ENCODE data around the gene CD86. TPM values are rescaled to one million over a fixed set of nuclear protein-coding genes. Genes with fewer than 3 reads are reported as not detected.
"Not testable (repeated sequence)": the region's sequence is repeated elsewhere in the genome, so short reads cannot be mapped to it uniquely, and the experiment has no call there.

The CD86 gene
- polyA plus RNA-seq, 2 donors = 0.39 to 0.85 TPM

DNA sequence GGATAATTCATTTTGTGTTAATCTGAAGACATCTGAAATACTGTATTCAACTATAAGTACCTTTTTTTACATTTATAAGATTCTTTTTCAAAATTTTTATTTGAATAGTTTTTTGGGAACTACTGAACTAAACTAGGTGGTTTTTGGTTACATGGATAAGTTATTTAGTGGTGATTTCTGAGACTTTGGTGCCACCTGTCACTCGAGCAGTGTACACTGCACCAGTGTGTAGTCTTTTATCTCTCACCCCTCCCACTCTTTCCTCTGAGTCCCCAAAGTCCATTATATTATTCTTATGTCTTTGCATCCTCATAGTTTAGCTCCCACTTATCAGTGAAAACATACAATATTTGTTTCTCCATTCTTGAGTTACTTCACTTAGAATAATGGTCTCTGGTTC lies 57.6 kb downstream of the CD86 start:
- H3K9me3 ChIP-seq (ENCODE audit: control insufficient read depth in 2 of 2, insufficient read depth in 1 of 2, low read depth in 1 of 2, low read length in 1 of 2) = no peaks in the 10 kb centered on the region
- no peaks in the 10 kb centered on the region for H3K36me3 ChIP-seq (ENCODE audit: control insufficient read depth in 2 of 2, insufficient read depth in 2 of 2, low read length in 1 of 2)
- 56 to 67% methylated on average over 1 of the region's 1 CpG for WGBS, 2 donors
- H3K27me3 ChIP-seq (ENCODE audit: control insufficient read depth in 1 of 2, insufficient read depth in 2 of 2, low read length in 2 of 2) = no peaks in the 10 kb centered on the region
- no peaks in the 10 kb centered on the region for H3K4me1 ChIP-seq (ENCODE audit: control insufficient read depth in 2 of 2, insufficient read depth in 2 of 2, low read length in 1 of 2)
- H3K27ac ChIP-seq (ENCODE audit: low read depth in 2 of 2, low read length in 1 of 2) = no peak overlapping the region
- H3K4me3 ChIP-seq (ENCODE audit: low read depth in 1 of 2, low read length in 2 of 2) = no peak overlapping the region

DNA sequence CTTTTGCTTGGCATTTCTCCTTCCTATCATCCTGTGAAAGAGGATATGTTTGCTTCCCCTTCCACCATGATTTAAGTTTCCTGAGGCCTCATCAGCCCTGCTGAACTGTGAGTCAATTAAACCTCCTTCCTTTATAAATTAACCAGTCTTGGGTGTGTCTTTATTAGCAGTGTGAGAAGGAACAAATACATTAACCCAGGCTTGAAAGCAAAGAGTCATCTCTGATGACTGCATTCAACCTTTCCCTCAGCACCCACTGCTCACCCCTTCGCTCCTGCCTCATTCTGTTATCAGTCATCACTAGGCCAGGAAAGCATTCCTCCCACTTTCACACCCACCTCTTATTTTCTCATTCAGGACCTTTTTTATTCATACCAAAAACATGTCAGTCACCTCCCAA lies 68.7 kb downstream of the CD86 start:
- Histone ChIP-seq H3K27me3 (ENCODE audit: control insufficient read depth in 1 of 2, insufficient read depth in 2 of 2, low read length in 2 of 2) (no peaks in the 10 kb centered on the region), H3K36me3 (ENCODE audit: control insufficient read depth in 2 of 2, insufficient read depth in 2 of 2, low read length in 1 of 2) (no peaks in the 10 kb centered on the region), H3K4me1 (ENCODE audit: control insufficient read depth in 2 of 2, insufficient read depth in 2 of 2, low read length in 1 of 2) (no peaks in the 10 kb centered on the region), H3K9me3 (ENCODE audit: control insufficient read depth in 2 of 2, insufficient read depth in 1 of 2, low read depth in 1 of 2, low read length in 1 of 2) (peaks cover 0 to 5% of the 10 kb centered on the region in 2 donors), H3K4me3 (ENCODE audit: low read depth in 1 of 2, low read length in 2 of 2) (no peak overlapping the region), H3K27ac (ENCODE audit: low read depth in 2 of 2, low read length in 1 of 2) (no peak overlapping the region)
- WGBS, 2 donors = 59 to 67% methylated on average over 1 of the region's 1 CpG

DNA sequence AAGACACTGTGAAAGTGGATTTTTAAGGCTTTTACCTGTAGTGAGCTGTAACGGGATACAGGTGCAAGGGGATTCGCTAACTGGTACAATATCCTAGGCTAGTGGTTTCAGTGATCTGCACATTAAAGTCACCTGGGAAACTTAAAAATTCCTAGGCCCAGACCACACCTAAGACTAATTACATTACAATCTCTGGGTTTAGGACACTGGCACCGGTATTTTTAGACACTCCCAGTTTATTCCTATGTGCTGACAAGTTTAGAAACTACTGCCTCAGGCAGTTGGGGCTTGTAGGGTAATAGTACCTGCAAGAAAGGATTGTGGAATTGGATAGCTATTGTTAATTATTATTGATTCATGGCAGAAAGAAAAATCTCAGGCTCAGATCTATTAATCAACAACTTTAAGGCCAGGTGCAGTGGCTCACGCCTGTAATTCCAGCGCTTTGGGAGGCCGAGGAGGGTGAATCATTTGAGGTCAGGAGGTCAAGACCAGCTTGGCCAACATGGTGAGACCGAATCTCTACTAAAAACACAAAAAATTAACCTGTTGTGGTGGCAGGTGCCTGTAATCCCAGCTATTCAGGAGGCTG lies 77.9 kb downstream of the CD86 start:
- Histone ChIP-seq H3K27me3 (ENCODE audit: control insufficient read depth in 1 of 2, insufficient read depth in 2 of 2, low read length in 2 of 2) (no peaks in the 10 kb centered on the region), H3K27ac (ENCODE audit: low read depth in 2 of 2, low read length in 1 of 2) (no peak overlapping the region), H3K9me3 (ENCODE audit: control insufficient read depth in 2 of 2, insufficient read depth in 1 of 2, low read depth in 1 of 2, low read length in 1 of 2) (no peaks in the 10 kb centered on the region), H3K36me3 (ENCODE audit: control insufficient read depth in 2 of 2, insufficient read depth in 2 of 2, low read length in 1 of 2) (no peaks in the 10 kb centered on the region), H3K4me3 (ENCODE audit: low read depth in 1 of 2, low read length in 2 of 2) (no peak overlapping the region), H3K4me1 (ENCODE audit: control insufficient read depth in 2 of 2, insufficient read depth in 2 of 2, low read length in 1 of 2) (no peaks in the 10 kb centered on the region)
- WGBS, 2 donors = 50 to 57% methylated on average over 7 of the region's 7 CpGs

DNA sequence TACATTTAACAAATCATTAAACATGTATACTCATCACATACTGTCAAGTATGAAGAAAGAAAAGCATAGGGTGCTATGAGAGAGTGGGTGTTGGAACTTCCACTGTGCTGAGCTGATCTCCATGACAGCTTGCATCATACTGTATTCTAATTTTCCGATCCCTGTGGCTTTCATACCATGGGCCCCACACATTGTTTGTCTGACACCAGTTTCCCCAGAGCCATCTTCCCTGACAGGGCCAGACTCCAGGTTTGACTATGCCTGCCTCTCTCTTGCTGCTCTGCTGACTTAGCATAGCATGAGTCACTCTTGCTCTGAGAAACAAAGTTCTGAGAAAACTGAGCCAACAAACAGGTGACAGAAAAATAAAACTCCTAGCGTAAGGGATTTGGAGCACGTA lies 91.3 kb downstream of the CD86 start:
- H3K9me3 ChIP-seq (ENCODE audit: control insufficient read depth in 2 of 2, insufficient read depth in 1 of 2, low read depth in 1 of 2, low read length in 1 of 2) = peaks cover 0 to 2% of the 10 kb centered on the region in 2 donors
- H3K4me1 ChIP-seq (ENCODE audit: control insufficient read depth in 2 of 2, insufficient read depth in 2 of 2, low read length in 1 of 2) = no peaks in the 10 kb centered on the region
- H3K27ac ChIP-seq (ENCODE audit: low read depth in 2 of 2, low read length in 1 of 2) = peak overlapping the region in 1 of 2 donors; percentile 13
- WGBS, 2 donors = 41 to 58% methylated on average over 3 of the region's 3 CpGs
- H3K27me3 ChIP-seq (ENCODE audit: control insufficient read depth in 1 of 2, insufficient read depth in 2 of 2, low read length in 2 of 2) = no peaks in the 10 kb centered on the region
- H3K36me3 ChIP-seq (ENCODE audit: control insufficient read depth in 2 of 2, insufficient read depth in 2 of 2, low read length in 1 of 2) = no peaks in the 10 kb centered on the region
- no peak overlapping the region for H3K4me3 ChIP-seq (ENCODE audit: low read depth in 1 of 2, low read length in 2 of 2)

DNA sequence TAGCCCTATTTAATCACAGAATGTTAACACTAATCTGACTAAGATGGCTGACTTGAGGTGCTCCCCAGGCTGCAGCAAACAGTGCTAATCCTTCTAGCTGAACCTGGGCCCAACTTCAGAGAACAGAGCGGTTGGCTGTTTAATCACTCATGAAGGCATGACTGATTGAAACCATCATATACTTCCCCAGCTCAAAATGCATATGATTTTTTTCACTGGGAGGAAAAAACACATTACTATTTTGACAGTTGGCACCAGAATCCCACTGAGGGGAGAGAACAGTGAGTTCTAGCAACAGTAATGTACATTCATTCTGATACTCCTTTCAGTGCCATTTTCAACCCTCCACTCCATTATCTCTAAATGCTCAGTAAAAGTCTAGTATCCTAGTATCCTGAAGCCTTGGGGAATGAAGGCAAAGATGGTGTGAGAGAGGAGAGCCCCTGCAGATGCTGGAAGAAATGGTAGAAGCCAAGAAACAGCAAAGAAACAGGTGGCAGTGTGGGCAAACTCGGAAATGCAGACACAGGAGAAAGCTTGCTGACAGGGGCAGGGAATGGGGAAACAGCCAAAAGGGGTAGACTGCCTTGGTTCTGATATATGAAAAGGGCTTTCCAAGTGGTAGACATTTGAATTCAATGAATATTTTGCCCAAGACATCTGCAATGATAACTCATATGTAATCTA lies 93.9 kb downstream of the CD86 start:
- H3K9me3 ChIP-seq (ENCODE audit: control insufficient read depth in 2 of 2, insufficient read depth in 1 of 2, low read depth in 1 of 2, low read length in 1 of 2) = peaks cover 2 to 5% of the 10 kb centered on the region in 2 donors
- WGBS, 2 donors = 64 to 65% methylated on average over 2 of the region's 2 CpGs
- H3K4me1 ChIP-seq (ENCODE audit: control insufficient read depth in 2 of 2, insufficient read depth in 2 of 2, low read length in 1 of 2) = no peaks in the 10 kb centered on the region
- no peak overlapping the region for H3K4me3 ChIP-seq (ENCODE audit: low read depth in 1 of 2, low read length in 2 of 2)
- no peak overlapping the region for H3K27ac ChIP-seq (ENCODE audit: low read depth in 2 of 2, low read length in 1 of 2)
- no peaks in the 10 kb centered on the region for H3K27me3 ChIP-seq (ENCODE audit: control insufficient read depth in 1 of 2, insufficient read depth in 2 of 2, low read length in 2 of 2)
- H3K36me3 ChIP-seq (ENCODE audit: control insufficient read depth in 2 of 2, insufficient read depth in 2 of 2, low read length in 1 of 2) = no peaks in the 10 kb centered on the region

DNA sequence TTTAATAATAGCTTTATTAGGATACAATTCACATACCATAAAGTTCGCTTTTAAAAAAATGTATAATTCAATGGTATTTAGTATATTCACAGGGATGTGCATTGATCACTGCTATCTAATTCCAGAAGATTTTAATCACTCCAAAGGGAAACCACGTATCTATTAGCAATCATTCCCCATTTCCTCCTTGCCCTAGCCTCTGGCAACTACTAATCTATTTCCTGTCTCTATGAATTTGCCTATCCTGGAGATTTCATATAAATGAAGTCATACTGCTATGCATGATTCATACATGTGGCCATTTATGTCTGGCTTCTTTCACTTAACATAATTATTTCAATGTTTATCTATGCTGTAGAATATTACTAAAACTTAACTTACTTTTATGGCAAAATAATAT lies 96.3 kb downstream of the CD86 start:
- H3K27me3 ChIP-seq (ENCODE audit: control insufficient read depth in 1 of 2, insufficient read depth in 2 of 2, low read length in 2 of 2) = no peaks in the 10 kb centered on the region

DNA sequence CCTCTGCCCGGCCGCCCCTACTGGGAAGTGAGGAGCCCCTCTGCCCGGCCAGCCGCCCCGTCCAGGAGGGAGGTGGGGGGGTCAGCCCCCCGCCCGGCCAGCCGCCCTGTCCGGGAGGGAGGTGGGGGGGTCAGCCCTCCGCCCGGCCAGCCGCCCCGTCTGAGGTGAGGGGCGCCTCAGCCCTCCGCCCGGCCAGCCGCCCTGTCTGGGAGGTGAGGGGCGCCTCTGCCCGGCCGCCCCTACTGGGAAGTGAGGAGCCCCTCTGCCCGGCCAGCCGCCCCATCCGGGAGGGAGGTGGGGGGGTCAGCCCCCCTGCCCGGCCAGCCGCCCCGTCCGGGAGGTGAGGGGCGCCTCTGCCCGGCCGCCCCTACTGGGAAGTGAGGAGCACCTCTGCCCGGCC lies 109.8 kb downstream of the CD86 start:
- not testable (repeated sequence) for H3K36me3 ChIP-seq (ENCODE audit: control insufficient read depth in 2 of 2, insufficient read depth in 2 of 2, low read length in 1 of 2); H3K4me3 ChIP-seq (ENCODE audit: low read depth in 1 of 2, low read length in 2 of 2); H3K27ac ChIP-seq (ENCODE audit: low read depth in 2 of 2, low read length in 1 of 2); H3K9me3 ChIP-seq (ENCODE audit: control insufficient read depth in 2 of 2, insufficient read depth in 1 of 2, low read depth in 1 of 2, low read length in 1 of 2); H3K4me1 ChIP-seq (ENCODE audit: control insufficient read depth in 2 of 2, insufficient read depth in 2 of 2, low read length in 1 of 2); H3K27me3 ChIP-seq (ENCODE audit: control insufficient read depth in 1 of 2, insufficient read depth in 2 of 2, low read length in 2 of 2)
- 84 to 94% methylated on average over 9 to 22 of the region's 31 CpGs for WGBS, 2 donors

More for the DNA sequence above, 96.3 kb downstream of the CD86 start:
- Histone ChIP-seq H3K9me3 (ENCODE audit: control insufficient read depth in 2 of 2, insufficient read depth in 1 of 2, low read depth in 1 of 2, low read length in 1 of 2) (peaks cover 5 to 6% of the 10 kb centered on the region in 2 donors), H3K4me3 (ENCODE audit: low read depth in 1 of 2, low read length in 2 of 2) (no peak overlapping the region), H3K27ac (ENCODE audit: low read depth in 2 of 2, low read length in 1 of 2) (no peak overlapping the region), H3K36me3 (ENCODE audit: control insufficient read depth in 2 of 2, insufficient read depth in 2 of 2, low read length in 1 of 2) (no peaks in the 10 kb centered on the region), H3K4me1 (ENCODE audit: control insufficient read depth in 2 of 2, insufficient read depth in 2 of 2, low read length in 1 of 2) (no peaks in the 10 kb centered on the region)
- 66 to 68% methylated on average over 2 of the region's 2 CpGs for WGBS, 2 donors

DNA sequence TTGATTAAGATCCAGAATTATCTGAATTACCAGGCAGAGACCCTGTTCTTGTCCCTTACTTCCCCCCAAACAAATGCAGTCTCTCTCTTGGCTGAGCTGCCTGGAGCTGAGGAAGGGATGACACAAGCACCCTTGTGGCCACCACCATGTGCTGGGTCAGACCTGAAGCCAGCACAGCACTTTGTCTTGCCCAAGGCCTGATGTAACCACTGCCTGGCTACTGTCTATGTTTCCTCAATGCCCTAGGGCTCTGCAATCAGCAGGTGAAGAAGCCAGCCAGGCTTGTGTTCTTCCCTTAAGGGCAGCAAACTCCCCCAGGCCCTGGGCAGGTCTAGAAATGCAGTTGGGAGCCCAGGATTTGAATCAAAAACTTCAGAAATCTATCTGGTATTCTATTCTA lies 112.5 kb downstream of the CD86 start:
- Histone ChIP-seq H3K4me1 (ENCODE audit: control insufficient read depth in 2 of 2, insufficient read depth in 2 of 2, low read length in 1 of 2) (no peaks in the 10 kb centered on the region), H3K27me3 (ENCODE audit: control insufficient read depth in 1 of 2, insufficient read depth in 2 of 2, low read length in 2 of 2) (no peaks in the 10 kb centered on the region), H3K36me3 (ENCODE audit: control insufficient read depth in 2 of 2, insufficient read depth in 2 of 2, low read length in 1 of 2) (no peaks in the 10 kb centered on the region), H3K27ac (ENCODE audit: low read depth in 2 of 2, low read length in 1 of 2) (no peak overlapping the region), H3K4me3 (ENCODE audit: low read depth in 1 of 2, low read length in 2 of 2) (no peak overlapping the region), H3K9me3 (ENCODE audit: control insufficient read depth in 2 of 2, insufficient read depth in 1 of 2, low read depth in 1 of 2, low read length in 1 of 2) (peaks cover 0 to 5% of the 10 kb centered on the region in 2 donors)

DNA sequence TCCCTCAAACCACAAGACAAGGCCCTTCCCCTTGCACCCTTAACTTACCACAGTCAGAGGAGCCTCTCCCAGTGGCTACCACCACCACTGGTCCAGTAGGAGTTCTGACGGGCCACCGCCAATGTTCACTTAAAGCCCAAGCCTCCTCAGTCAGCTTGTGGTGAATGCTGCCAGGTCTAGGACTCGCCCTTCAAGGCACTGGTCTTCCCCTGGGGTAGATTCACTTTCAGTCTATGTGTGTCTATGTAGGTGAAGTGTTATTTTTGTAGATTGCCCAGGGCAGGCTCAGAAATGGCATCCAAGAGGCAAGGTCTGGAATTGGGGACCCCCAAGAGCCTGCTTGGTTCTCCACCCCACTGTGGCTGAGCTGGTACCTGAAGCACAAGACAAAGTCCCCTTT lies 112.9 kb downstream of the CD86 start:
- no peaks in the 10 kb centered on the region for H3K27me3 ChIP-seq (ENCODE audit: control insufficient read depth in 1 of 2, insufficient read depth in 2 of 2, low read length in 2 of 2)
- WGBS, 2 donors = 82 to 88% methylated on average over 3 of the region's 3 CpGs
- no peaks in the 10 kb centered on the region for H3K4me1 ChIP-seq (ENCODE audit: control insufficient read depth in 2 of 2, insufficient read depth in 2 of 2, low read length in 1 of 2)
- H3K27ac ChIP-seq (ENCODE audit: low read depth in 2 of 2, low read length in 1 of 2) = no peak overlapping the region
- peaks cover 0 to 5% of the 10 kb centered on the region in 2 donors for H3K9me3 ChIP-seq (ENCODE audit: control insufficient read depth in 2 of 2, insufficient read depth in 1 of 2, low read depth in 1 of 2, low read length in 1 of 2)
- no peak overlapping the region for H3K4me3 ChIP-seq (ENCODE audit: low read depth in 1 of 2, low read length in 2 of 2)
- H3K36me3 ChIP-seq (ENCODE audit: control insufficient read depth in 2 of 2, insufficient read depth in 2 of 2, low read length in 1 of 2) = no peaks in the 10 kb centered on the region

DNA sequence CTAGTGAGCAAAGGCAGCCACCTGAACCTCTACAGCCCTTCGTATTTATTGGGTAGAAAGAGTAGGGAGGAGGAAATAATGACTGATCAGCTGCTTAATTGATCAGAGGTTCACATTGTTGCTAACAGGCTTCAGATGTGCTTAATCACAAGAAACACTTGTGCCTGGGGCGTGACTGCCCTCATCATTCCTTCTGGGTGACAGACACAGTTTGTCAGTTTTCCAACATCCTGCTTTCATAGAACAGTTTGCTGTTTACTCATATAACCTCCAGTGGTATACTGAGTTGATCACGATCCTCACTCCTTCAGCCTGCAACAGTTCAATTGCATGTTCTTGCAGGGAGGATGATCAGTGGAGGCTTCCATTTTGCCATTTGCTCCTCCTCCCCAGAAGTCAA lies 114.7 kb downstream of the CD86 start:
- no peak overlapping the region for H3K4me3 ChIP-seq (ENCODE audit: low read depth in 1 of 2, low read length in 2 of 2)
- WGBS, 2 donors = 68 to 77% methylated on average over 3 of the region's 3 CpGs
- no peaks in the 10 kb centered on the region for H3K36me3 ChIP-seq (ENCODE audit: control insufficient read depth in 2 of 2, insufficient read depth in 2 of 2, low read length in 1 of 2)
- H3K27ac ChIP-seq (ENCODE audit: low read depth in 2 of 2, low read length in 1 of 2) = no peak overlapping the region
- peaks cover 0 to 5% of the 10 kb centered on the region in 2 donors for H3K9me3 ChIP-seq (ENCODE audit: control insufficient read depth in 2 of 2, insufficient read depth in 1 of 2, low read depth in 1 of 2, low read length in 1 of 2)
- no peaks in the 10 kb centered on the region for H3K27me3 ChIP-seq (ENCODE audit: control insufficient read depth in 1 of 2, insufficient read depth in 2 of 2, low read length in 2 of 2)
- no peaks in the 10 kb centered on the region for H3K4me1 ChIP-seq (ENCODE audit: control insufficient read depth in 2 of 2, insufficient read depth in 2 of 2, low read length in 1 of 2)

Data from esophagus (tissue), 2 donors.